B cell (primary cell): ENCODE measurements around the gene RIPOR2. TPM values are rescaled to one million over a fixed set of nuclear protein-coding genes. Genes with fewer than 3 reads are reported as not detected.

Experiments used
- ATAC-seq: fragments of 200-7000 bp; cut with Tn5 transposase; one replicate; pipeline ENCODE4 v1.10.0; 2021; ENCODE audit warnings: low read depth, mild to moderate bottlenecking, moderate number of reproducible peaks, moderate library complexity
- CTCF ChIA-PET: fragments of 350-600 bp; sonication (Branson Sonifier 250); formaldehyde crosslinking; loops from one replicate; lab custom pipeline; 2021; ENCODE audit warnings: antibody characterized with exemption, inconsistent platforms; lab: Charles Lee
- POLR2A ChIA-PET: fragments of 350-600 bp; sonication (Branson Sonifier 250); formaldehyde crosslinking; loops from one replicate; lab custom pipeline; 2021; ENCODE audit warnings: antibody characterized with exemption; lab: Charles Lee
- DNase-seq: peaks from one replicate; pipeline ENCODE4 v3.0.0; 2013
- H2AFZ ChIP-seq: 2 replicates; pipeline ENCODE4 v1.6.1; 2012; ENCODE audit warnings: mild to moderate bottlenecking, low read depth, low read length; ENCODE audit not compliant: insufficient read depth, poor library complexity, severe bottlenecking
- H3K27ac ChIP-seq, 2 donors: 1 replicate in 1 of 2; 2 replicates in 1 of 2; pipeline ENCODE4 v1.5.1; 2012 to 2013; ENCODE audit warnings: low read length in 2 of 2, mild to moderate bottlenecking in 2 of 2, moderate library complexity in 1 of 2
- H3K27me3 ChIP-seq, 4 experiments: fragments of 200-600 bp in 1 of 4; sonication (generic) in 1 of 4; replicated peaks in 1 of 4; 1 replicate in 2 of 4; 2 replicates in 2 of 4; pipeline versions ENCODE4 v1.6.1 to v1.7.0; 2013 to 2016; ENCODE audit warnings: low read length in 3 of 4, mild to moderate bottlenecking in 2 of 4, mixed read lengths in 1 of 4, moderate library complexity in 1 of 4; ENCODE audit not compliant: insufficient read depth in 4 of 4, control insufficient read depth in 3 of 4; ENCODE audit errors: control extremely low read depth in 1 of 4
- H3K36me3 ChIP-seq, 2 experiments: replicated peaks in 1 of 2; 1 replicate in 1 of 2; 2 replicates in 1 of 2; pipeline versions ENCODE4 v1.6.1 to v1.7.1; 2013; ENCODE audit warnings: low read length in 1 of 2; ENCODE audit not compliant: insufficient read depth in 2 of 2, control insufficient read depth in 1 of 2; ENCODE audit errors: control extremely low read depth in 1 of 2, extremely low read depth in 1 of 2
- H3K4me1 ChIP-seq, 2 donors: fragments of 200-600 bp in 1 of 2; sonication (generic) in 1 of 2; 1 replicate in 1 of 2; 2 replicates in 1 of 2; pipeline versions ENCODE4 v1.5.1 to v1.6.1; 2013 to 2017; ENCODE audit warnings: low read length in 2 of 2; ENCODE audit not compliant: control insufficient read depth in 2 of 2, insufficient read depth in 2 of 2
- H3K4me2 ChIP-seq: replicated peaks from 2 replicates; pipeline ENCODE3; 2012; ENCODE audit warnings: mild to moderate bottlenecking, low read depth, low read length; ENCODE audit not compliant: poor library complexity, severe bottlenecking
- H3K4me3 ChIP-seq, 5 experiments: fragments of 200-600 bp in 1 of 5; sonication (generic) in 1 of 5; 1 replicate in 3 of 5; 2 replicates in 2 of 5; pipeline versions ENCODE4 v1.5.1 to v1.7.0; 2011 to 2016; ENCODE audit warnings: low read length in 4 of 5, mild to moderate bottlenecking in 4 of 5, low read depth in 2 of 5, control low read depth in 1 of 5, moderate library complexity in 1 of 5; ENCODE audit not compliant: insufficient read depth in 1 of 5; ENCODE audit errors: control extremely low read depth in 1 of 5, extremely low read depth in 1 of 5
- H3K79me2 ChIP-seq: fragments of 200-600 bp; sonication (generic); one replicate; pipeline ENCODE4 v1.6.0; 2016; ENCODE audit warnings: low read length; ENCODE audit not compliant: control insufficient read depth, insufficient read depth
- H3K9ac ChIP-seq: fragments of 200-600 bp; sonication (generic); 2 replicates; pipeline ENCODE4 v1.6.1; 2017; ENCODE audit warnings: mild to moderate bottlenecking, low read length, moderate library complexity
- H3K9me3 ChIP-seq, 3 donors: one replicate each; pipeline versions ENCODE4 v1.6.1 to v1.7.1; 2013; ENCODE audit warnings: low read length in 2 of 3; ENCODE audit not compliant: control insufficient read depth in 2 of 3, insufficient read depth in 1 of 3; ENCODE audit errors: control extremely low read depth in 1 of 3
- H4K20me1 ChIP-seq: 2 replicates; pipeline ENCODE4 v1.6.0; 2012; ENCODE audit warnings: mild to moderate bottlenecking, low read length; ENCODE audit not compliant: insufficient read depth, control insufficient read depth, poor library complexity, severe bottlenecking
- H3K27ac Mint-ChIP-seq: one replicate; pipeline ENCODE4 v1.8.0; 2021; ENCODE audit warnings: mixed read lengths
- H3K27me3 Mint-ChIP-seq: one replicate; pipeline ENCODE4 v1.8.0; 2021; ENCODE audit warnings: mixed read lengths
- H3K4me1 Mint-ChIP-seq: one replicate; pipeline ENCODE4 v1.8.0; 2021; ENCODE audit warnings: mixed read lengths
- H3K4me3 Mint-ChIP-seq: one replicate; pipeline ENCODE4 v1.8.0; 2021; ENCODE audit warnings: mixed read lengths
- H3K9me3 Mint-ChIP-seq: one replicate; pipeline ENCODE4 v1.8.0; 2022; ENCODE audit warnings: mixed read lengths; ENCODE audit not compliant: insufficient read depth
- CTCF ChIP-seq: fragments of 200-600 bp; IDR thresholded peaks from one replicate; pipeline ENCODE4 v1.8.0; 2022; ENCODE audit warnings: antibody characterized with exemption, mild to moderate bottlenecking
- EZH2 ChIP-seq: IDR thresholded peaks from 2 replicates; pipeline ENCODE4 v1.6.1; 2012; ENCODE audit warnings: borderline replicate concordance, low read depth, mild to moderate bottlenecking, moderate library complexity, low read length; ENCODE audit not compliant: insufficient read depth, poor library complexity, severe bottlenecking
- WGBS: methylation state at CpG from one replicate; pipeline ENCODE4 v1.1.5; 2013; ENCODE audit warnings: missing lambda C conversion rate; ENCODE audit not compliant: insufficient coverage; 5-methylcytosine and 5-hydroxymethylcytosine counted together
- intact Hi-C: fragments of 100-400 bp; cut with micrococcal nuclease; formaldehyde crosslinking; loops from one replicate; pipeline ENCODE4 v1.10.0; 2022
- polyA plus RNA-seq: library from polyadenylated mRNA; depleted of rRNA; stranded (reverse); fragments of >200 nt; gene quantifications from 2 replicates; pipeline ENCODE4 v1.2.3, GENCODE V29; 2012
- total RNA-seq, 2 donors: library from RNA; stranded (reverse); fragments of 120-200 nt in 1 of 2; gene quantifications; 1 replicate in 1 of 2; 2 replicates in 1 of 2; pipeline versions ENCODE4 v1.2.3 to v1.2.4, GENCODE V29; 2013 to 2022

RIPOR2 gene
- total and polyA plus RNA-seq, 2 donors (not counting 1 experiment from before 2014, with no cell fraction given): 300 to 430 TPM

DNA sequence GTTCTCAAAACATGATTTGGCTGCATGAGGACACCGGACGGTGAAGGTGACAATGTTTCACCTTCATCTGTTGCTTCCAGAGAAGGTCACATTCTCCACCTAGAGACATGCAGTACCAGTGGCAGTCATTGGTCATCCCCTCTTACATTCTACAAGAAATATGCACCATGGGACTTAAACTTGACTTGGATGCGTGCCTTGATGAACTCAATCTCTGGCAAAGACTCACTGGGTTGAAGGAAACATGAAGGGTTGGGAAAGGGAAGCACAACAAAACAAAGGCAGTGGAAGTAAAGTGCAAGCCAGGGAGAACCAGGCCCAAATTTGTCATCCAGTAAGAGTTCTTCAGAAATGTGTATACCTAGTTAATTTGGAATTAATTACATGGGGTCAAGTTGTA is 97.7 kb downstream of the RIPOR2 start:
- TF ChIP-seq CTCF (no peak), EZH2 (no peak)
- Histone ChIP-seq H3K4me1 (peaks cover 0 to 5% of the 10 kb centered on the region in 2 donors), H3K27me3 (no peaks in the 10 kb centered on the region), H3K79me2 (peaks cover 21% of the 10 kb centered on the region), H3K9me3 (no peaks in the 10 kb centered on the region), H4K20me1 (peaks cover 65% of the 10 kb centered on the region), H3K4me2 (no peak overlapping the region), H3K36me3 (peaks cover 27 to 91% of the 10 kb centered on the region in 2 experiments), H2AFZ (no peak overlapping the region), H3K27ac (no peak overlapping the region), H3K4me3 (no peak overlapping the region), H3K9ac (no peak overlapping the region)
- DNase-seq (no peak), ATAC-seq (no peak)
- Mint-ChIP-seq H3K9me3 (no peaks in the 10 kb centered on the region), H3K27me3 (no peaks in the 10 kb centered on the region), H3K27ac (peak overlapping the region; percentile 32), H3K4me1 (peaks cover 19% of the 10 kb centered on the region), H3K4me3 (no peak overlapping the region)
- POLR2A ChIA-PET: no interaction called here
- WGBS: 96% methylated on average over 3 of the region's 3 CpGs
- CTCF ChIA-PET: no interaction called here
- intact Hi-C loops: no loop called here

- H3K27ac ChIP-seq: peak overlapping the region in 1 of 2 donors; percentile 47
- H3K79me2 ChIP-seq: peaks cover 13% of the 10 kb centered on the region
- H3K4me3 Mint-ChIP-seq: no peak overlapping the region
- no peak overlapping the region for H2AFZ ChIP-seq
- H3K27ac Mint-ChIP-seq: peak overlapping the region; percentile 78
- H3K27me3 ChIP-seq: no peaks in the 10 kb centered on the region
- TF ChIP-seq EZH2: no peak
- no peak for TF ChIP-seq CTCF
- no peaks in the 10 kb centered on the region for H3K9me3 Mint-ChIP-seq
- no peak overlapping the region for H3K4me3 ChIP-seq
- ATAC-seq (no peak), DNase-seq (no peak)
- H3K9ac ChIP-seq: no peak overlapping the region
- no peak overlapping the region for H3K4me2 ChIP-seq
- H3K4me1 ChIP-seq: peaks cover 0 to 5% of the 10 kb centered on the region in 2 donors
- intact Hi-C loops: no loop called here
- H3K9me3 ChIP-seq: no peaks in the 10 kb centered on the region
- peaks cover 65% of the 10 kb centered on the region for H4K20me1 ChIP-seq
- peaks cover 20 to 91% of the 10 kb centered on the region in 2 experiments for H3K36me3 ChIP-seq
- H3K4me1 Mint-ChIP-seq: peaks cover 14% of the 10 kb centered on the region
- CTCF ChIA-PET: interaction anchor here (1.1 to 2.5 kb wide), 3 partner anchors 9 to 182 kb away, joined by 3 to 13 read pairs (median 6); no protein-coding TSS in a partner anchor
- no peaks in the 10 kb centered on the region for H3K27me3 Mint-ChIP-seq
- POLR2A ChIA-PET: no interaction called here
- WGBS: no CpG with 5 or more reads among the region's 2 CpGs
Observed at GRCh38 chr6:24836109-24836508, 99.7 kb downstream of the RIPOR2 start.
